ENCODE results near the gene DLG2.
A peak's percentile ranks its signal among the peaks of the same experiment; 100 is the strongest.

The DLG2 gene

GRCh38 chr11:85668157-85668556 lies 41.0 kb upstream of the DLG2 start:
- H3K27me3 ChIP-seq (ENCODE audit: insufficient read depth, poor library complexity, severe bottlenecking), result no peaks in the 10 kb centered on the region
- no peak for DNase-seq (ENCODE audit: low read depth in 1 of 2, low spot score in 1 of 2)
- no peak overlapping the region for H3K4me3 ChIP-seq (replicated peaks; ENCODE audit: insufficient read depth, low read length)
- no peak overlapping the region for H3K27ac ChIP-seq (replicated peaks)
- TF ChIP-seq POLR2AphosphoS5 (IDR thresholded peaks at IDR 0.05; ENCODE audit: low read depth), result no peak
- no peak for TF ChIP-seq GABPA (IDR thresholded peaks at IDR 0.05; ENCODE audit: low read depth)
- TF ChIP-seq CTCF (IDR thresholded peaks at IDR 0.05; ENCODE audit: insufficient read depth, low read length), result no peak
- TF ChIP-seq SPI1 (IDR thresholded peaks at IDR 0.05; ENCODE audit: borderline replicate concordance, low read depth), result no peak

GRCh38 chr11:85666687-85667086 lies 39.5 kb upstream of the DLG2 start:
- no peak for TF ChIP-seq SPI1 (IDR thresholded peaks at IDR 0.05; ENCODE audit: borderline replicate concordance, low read depth)
- TF ChIP-seq REST (IDR thresholded peaks at IDR 0.05; ENCODE audit: insufficient replicate concordance, low read depth), result no peak
- TF ChIP-seq CTCF (IDR thresholded peaks at IDR 0.05; ENCODE audit: insufficient read depth, low read length), result no peak
- TF ChIP-seq POLR2AphosphoS5 (IDR thresholded peaks at IDR 0.05; ENCODE audit: low read depth), result no peak
- no peak for TF ChIP-seq GABPA (IDR thresholded peaks at IDR 0.05; ENCODE audit: low read depth)
- Histone ChIP-seq H3K27me3 (ENCODE audit: insufficient read depth, poor library complexity, severe bottlenecking) (no peaks in the 10 kb centered on the region), H3K27ac (replicated peaks) (no peak overlapping the region), H3K4me3 (replicated peaks; ENCODE audit: insufficient read depth, low read length) (no peak overlapping the region)
- no peak for DNase-seq (ENCODE audit: low read depth in 1 of 2, low spot score in 1 of 2)

GRCh38 chr11:85665733-85666132 lies 38.6 kb upstream of the DLG2 start:
- H3K27me3 ChIP-seq (ENCODE audit: insufficient read depth, poor library complexity, severe bottlenecking), result no peaks in the 10 kb centered on the region
- TF ChIP-seq GABPA (IDR thresholded peaks at IDR 0.05; ENCODE audit: low read depth), result no peak
- TF ChIP-seq REST (IDR thresholded peaks at IDR 0.05; ENCODE audit: insufficient replicate concordance, low read depth), result no peak
- TF ChIP-seq POLR2AphosphoS5 (IDR thresholded peaks at IDR 0.05; ENCODE audit: low read depth), result no peak
- no peak for TF ChIP-seq SPI1 (IDR thresholded peaks at IDR 0.05; ENCODE audit: borderline replicate concordance, low read depth)
- no peak for TF ChIP-seq CTCF (IDR thresholded peaks at IDR 0.05; ENCODE audit: insufficient read depth, low read length)
- no peak for DNase-seq (ENCODE audit: low read depth in 1 of 2, low spot score in 1 of 2)
- peak overlapping the region; percentile 99 for H3K27ac ChIP-seq (replicated peaks)
- no peak overlapping the region for H3K4me3 ChIP-seq (replicated peaks; ENCODE audit: insufficient read depth, low read length)
